Memory B cell (primary cell): ENCODE measurements around the gene CAMTA1.
A peak's percentile ranks its signal among the peaks of the same experiment; 100 is the strongest.
"Not testable (repeated sequence)": the region's sequence is repeated elsewhere in the genome, so short reads cannot be mapped to it uniquely, and the experiment has no call there.

Experiments
- ATAC-seq: fragments of 150-1000 bp; cut with Tn5 transposase; 2 replicates; pipeline ENCODE4 v1.10.0; 2021; ENCODE audit warnings: low read depth, mild to moderate bottlenecking, moderate library complexity
- DNase-seq, 2 donors: peaks; one replicate each; pipeline ENCODE4 v3.0.0; 2022; ENCODE audit warnings: low spot score in 2 of 2
- H3K27ac Mint-ChIP-seq: one replicate; pipeline ENCODE4 v1.8.0; 2022; ENCODE audit warnings: mild to moderate bottlenecking, moderate library complexity, mixed read lengths
- H3K27me3 Mint-ChIP-seq: one replicate; pipeline ENCODE4 v1.8.0; 2022; ENCODE audit warnings: mixed read lengths
- H3K36me3 Mint-ChIP-seq: one replicate; pipeline ENCODE4 v1.8.0; 2022; ENCODE audit warnings: mild to moderate bottlenecking, mixed read lengths
- H3K4me1 Mint-ChIP-seq: one replicate; pipeline ENCODE4 v1.8.0; 2022; ENCODE audit warnings: mixed read lengths
- H3K4me3 Mint-ChIP-seq: one replicate; pipeline ENCODE4 v1.8.0; 2022; ENCODE audit warnings: mild to moderate bottlenecking, moderate library complexity, mixed read lengths
- H3K9me3 Mint-ChIP-seq: one replicate; pipeline ENCODE4 v1.8.0; 2022; ENCODE audit warnings: mixed read lengths

Gene CAMTA1

DNA sequence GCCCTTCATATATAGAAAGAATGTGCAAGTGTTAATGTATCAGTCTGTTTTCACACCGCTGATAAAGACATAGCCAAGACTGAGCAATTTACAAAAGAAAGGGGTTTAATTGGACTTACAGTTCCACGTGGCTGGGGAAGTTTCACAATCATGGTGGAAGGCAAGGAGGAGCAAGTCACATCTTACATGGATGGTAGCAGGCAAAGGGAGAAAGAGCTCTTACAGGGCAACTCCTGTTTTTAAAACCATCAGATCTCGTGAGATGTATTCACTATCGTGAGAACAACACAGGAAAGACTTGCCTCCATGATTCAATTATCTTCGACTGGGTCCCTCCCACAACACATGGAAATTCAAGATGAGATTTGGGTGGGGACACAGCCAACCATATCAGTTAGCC, 907.8 kb downstream of the CAMTA1 start:
- not testable (repeated sequence) for H3K4me1 Mint-ChIP-seq, DNase-seq, H3K4me3 Mint-ChIP-seq, H3K36me3 Mint-ChIP-seq, H3K27ac Mint-ChIP-seq, ATAC-seq
- peaks cover 13% of the 10 kb centered on the region for H3K27me3 Mint-ChIP-seq
- H3K9me3 Mint-ChIP-seq: peaks cover 11% of the 10 kb centered on the region

GRCh38 chr1:7693662-7694061, 908.4 kb downstream of the CAMTA1 start:
- Mint-ChIP-seq H3K9me3 (peaks cover 11% of the 10 kb centered on the region), H3K27me3 (peaks cover 13% of the 10 kb centered on the region), H3K4me1 (no peaks in the 10 kb centered on the region), H3K4me3 (no peak overlapping the region), H3K27ac (no peak overlapping the region), H3K36me3 (peaks cover 2% of the 10 kb centered on the region)
- ATAC-seq (no peak), DNase-seq (no peak)

- no peak overlapping the region for H3K4me3 Mint-ChIP-seq
- peaks cover 13% of the 10 kb centered on the region for H3K27me3 Mint-ChIP-seq
- H3K9me3 Mint-ChIP-seq: peaks cover 11% of the 10 kb centered on the region
- H3K36me3 Mint-ChIP-seq: peaks cover 2% of the 10 kb centered on the region
- H3K4me1 Mint-ChIP-seq: no peaks in the 10 kb centered on the region
- ATAC-seq: no peak
- no peak for DNase-seq
- no peak overlapping the region for H3K27ac Mint-ChIP-seq
Observed at GRCh38 chr1:7694600-7695496, 909.6 kb downstream of the CAMTA1 start.

GRCh38 chr1:7695497-7696117, 910.4 kb downstream of the CAMTA1 start:
- DNase-seq: no peak
- Mint-ChIP-seq H3K9me3 (peaks cover 11% of the 10 kb centered on the region), H3K36me3 (peaks cover 2% of the 10 kb centered on the region), H3K27ac (no peak overlapping the region), H3K27me3 (peaks cover 13% of the 10 kb centered on the region), H3K4me3 (no peak overlapping the region), H3K4me1 (no peaks in the 10 kb centered on the region)
- ATAC-seq: no peak

GRCh38 chr1:7698641-7699040, 913.4 kb downstream of the CAMTA1 start:
- Mint-ChIP-seq H3K36me3 (no peaks in the 10 kb centered on the region), H3K27me3 (peaks cover 9% of the 10 kb centered on the region), H3K4me1 (peaks cover 3% of the 10 kb centered on the region), H3K4me3 (no peak overlapping the region), H3K9me3 (peaks cover 6% of the 10 kb centered on the region), H3K27ac (no peak overlapping the region)
- ATAC-seq: no peak
- DNase-seq: no peak

DNA sequence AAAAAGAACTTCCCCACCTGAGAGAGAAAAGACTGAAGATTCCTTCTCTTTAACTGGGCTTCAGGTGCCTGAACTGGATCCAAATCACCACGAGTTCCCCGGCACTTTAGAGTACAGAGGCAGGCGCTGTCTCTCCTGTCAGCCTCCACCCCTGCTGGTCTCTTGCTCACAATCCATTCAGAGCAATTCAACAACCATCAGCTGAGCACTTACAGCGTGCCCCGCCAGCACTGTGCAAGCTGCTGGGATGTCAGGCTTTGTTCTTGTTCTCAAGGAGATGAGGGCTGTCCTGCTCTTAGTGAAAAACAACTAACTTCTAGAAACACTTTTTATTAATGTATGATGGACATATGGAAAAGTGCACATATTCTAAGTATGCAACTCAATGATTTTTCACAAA, 917.1 kb downstream of the CAMTA1 start:
- Mint-ChIP-seq H3K27ac (no peak overlapping the region), H3K9me3 (no peaks in the 10 kb centered on the region), H3K27me3 (peaks cover 12% of the 10 kb centered on the region), H3K36me3 (no peaks in the 10 kb centered on the region), H3K4me3 (no peak overlapping the region), H3K4me1 (peaks cover 11% of the 10 kb centered on the region)
- DNase-seq (no peak), ATAC-seq (no peak)

GRCh38 chr1:7703321-7704213, 918.3 kb downstream of the CAMTA1 start:
- peak overlapping the region; percentile 79 for H3K4me3 Mint-ChIP-seq
- no peaks in the 10 kb centered on the region for H3K9me3 Mint-ChIP-seq
- H3K27ac Mint-ChIP-seq: peak overlapping the region; percentile 75
- H3K4me1 Mint-ChIP-seq: peaks cover 11% of the 10 kb centered on the region
- peak; percentile 13 for ATAC-seq
- H3K27me3 Mint-ChIP-seq: peaks cover 12% of the 10 kb centered on the region
- H3K36me3 Mint-ChIP-seq: no peaks in the 10 kb centered on the region
- DNase-seq: peak in 1 of 2 donors; percentile 29

GRCh38 chr1:7704214-7705047, 919.2 kb downstream of the CAMTA1 start:
- ATAC-seq (peak; percentile 93), DNase-seq (peak; percentile 92 to 95)
- Mint-ChIP-seq H3K4me1 (peaks cover 11% of the 10 kb centered on the region), H3K27ac (peak overlapping the region; percentile 60), H3K36me3 (no peaks in the 10 kb centered on the region), H3K27me3 (peaks cover 12% of the 10 kb centered on the region), H3K4me3 (peak overlapping the region; percentile 85), H3K9me3 (no peaks in the 10 kb centered on the region)

DNA sequence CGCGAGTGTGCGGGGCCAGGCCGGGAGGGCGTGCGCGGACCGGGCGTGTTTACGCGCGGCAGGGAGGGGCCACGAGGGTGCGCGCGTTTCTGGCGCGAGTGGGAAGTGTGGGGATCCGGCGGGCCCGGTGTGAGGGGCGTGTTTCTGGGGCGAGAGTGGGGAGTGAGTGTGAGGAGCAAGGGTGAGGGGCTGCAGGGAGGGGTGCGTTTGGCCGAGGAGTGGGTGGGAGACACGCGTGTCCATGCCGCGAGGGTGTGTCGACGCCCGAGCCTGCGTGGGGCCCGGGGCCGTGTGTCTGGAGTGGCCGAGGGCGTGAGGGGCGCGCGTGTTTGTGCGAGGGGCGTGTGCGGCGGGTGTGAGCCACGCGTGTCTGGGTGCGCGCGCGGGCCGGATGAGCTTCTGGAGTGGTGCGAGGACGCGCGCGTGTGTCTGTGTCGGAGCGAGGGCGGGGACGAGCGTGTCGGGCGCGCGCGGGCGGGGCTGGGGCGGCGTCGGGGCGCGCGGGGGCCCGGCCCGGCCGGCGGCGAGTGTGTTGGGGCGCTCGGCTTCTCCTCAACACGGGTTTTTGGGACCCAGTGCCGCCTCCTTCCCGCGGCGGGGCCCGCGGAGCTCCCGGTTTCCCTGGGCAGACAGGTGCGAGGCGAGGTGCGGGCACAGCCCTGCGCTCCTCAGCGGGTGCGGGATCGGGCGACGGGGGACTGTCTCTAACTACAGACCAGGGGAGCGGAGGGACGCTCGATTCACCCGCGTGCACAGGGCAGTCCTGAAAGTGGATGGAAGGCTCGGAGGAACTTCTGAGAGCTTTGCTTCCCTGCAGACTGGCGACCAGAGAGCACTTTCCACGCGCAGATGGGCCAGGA, 920.0 kb downstream of the CAMTA1 start:
- DNase-seq (peak; percentile 26 to 40), ATAC-seq (peak; percentile 5)
- Mint-ChIP-seq H3K4me3 (peak overlapping the region; percentile 85), H3K9me3 (no peaks in the 10 kb centered on the region), H3K27me3 (peaks cover 12% of the 10 kb centered on the region), H3K27ac (peak overlapping the region; percentile 75), H3K36me3 (no peaks in the 10 kb centered on the region), H3K4me1 (peaks cover 11% of the 10 kb centered on the region)

GRCh38 chr1:7705908-7706216, 920.6 kb downstream of the CAMTA1 start:
- Mint-ChIP-seq H3K36me3 (no peaks in the 10 kb centered on the region), H3K9me3 (no peaks in the 10 kb centered on the region), H3K27ac (no peak overlapping the region), H3K27me3 (peaks cover 12% of the 10 kb centered on the region), H3K4me1 (peaks cover 11% of the 10 kb centered on the region), H3K4me3 (peak overlapping the region; percentile 85)
- no peak for ATAC-seq
- no peak for DNase-seq

- ATAC-seq: no peak
- DNase-seq: no peak
Observed at GRCh38 chr1:7707527-7707926, 922.3 kb downstream of the CAMTA1 start.

DNA sequence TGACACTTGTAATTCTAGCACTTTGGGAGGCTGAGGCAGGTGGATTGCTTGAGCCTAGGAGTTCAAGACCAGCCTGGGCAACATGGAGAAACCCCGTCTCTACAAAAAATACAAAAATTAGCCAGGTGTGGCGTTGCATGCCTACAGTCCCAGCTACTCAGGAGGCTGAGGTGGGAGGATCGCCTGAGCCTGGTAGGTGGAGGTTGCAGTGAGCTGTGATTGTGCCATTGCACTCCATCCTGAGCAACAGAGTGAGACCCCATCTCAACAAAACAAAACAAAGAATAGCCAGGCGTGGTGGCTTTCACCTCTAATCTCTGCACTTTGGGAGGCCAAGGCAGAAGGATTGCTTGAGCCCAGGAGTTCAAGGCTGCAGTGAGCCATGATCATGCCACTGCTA, 922.8 kb downstream of the CAMTA1 start:
- not testable (repeated sequence) for H3K4me3 Mint-ChIP-seq, ATAC-seq
- peaks cover 12% of the 10 kb centered on the region for H3K27me3 Mint-ChIP-seq

More at GRCh38 chr1:7707527-7707926, 922.3 kb downstream of the CAMTA1 start:
- Mint-ChIP-seq H3K9me3 (no peaks in the 10 kb centered on the region), H3K36me3 (no peaks in the 10 kb centered on the region), H3K27me3 (peaks cover 15% of the 10 kb centered on the region), H3K4me3 (no peak overlapping the region), H3K27ac (no peak overlapping the region), H3K4me1 (peaks cover 11% of the 10 kb centered on the region)

More for the DNA sequence above, 922.8 kb downstream of the CAMTA1 start:
- not testable (repeated sequence) for DNase-seq, H3K9me3 Mint-ChIP-seq, H3K4me1 Mint-ChIP-seq, H3K27ac Mint-ChIP-seq, H3K36me3 Mint-ChIP-seq
